SK-N-MC (cell line): ENCODE results near the gene CRHR2.

ENCODE experiments used
- EZH2 ChIP-seq: fragments of 200-600 bp; sonication (generic); IDR thresholded peaks from one replicate; pipeline ENCODE4 v1.6.1; 2017; ENCODE audit warnings: antibody characterized with exemption
- FOXP2 ChIP-seq: optimal IDR thresholded peaks from 2 replicates; pipeline ENCODE3; 2011; ENCODE audit warnings: mild to moderate bottlenecking, moderate library complexity; ENCODE audit not compliant: insufficient read depth; ENCODE audit errors: extremely low read length, control extremely low read depth
- POLR2AphosphoS5 ChIP-seq: IDR thresholded peaks from 2 replicates; pipeline ENCODE4 v1.6.1; 2012; ENCODE audit warnings: mild to moderate bottlenecking, low read depth, low read length, borderline replicate concordance

- TF ChIP-seq POLR2AphosphoS5 (no peak), EZH2 (no peak), FOXP2 (no peak)
These were observed 51.3 kb downstream of the CRHR2 start for GRCh38 chr7:30630986-30631385.
